Common myeloid progenitor, CD34-positive (primary cell): ENCODE measurements around the gene TRAPPC2L.

Experiments used
- CTCF ChIA-PET: fragments of 350-600 bp; sonication (Branson Sonifier 250); formaldehyde crosslinking; loops from one replicate; lab custom pipeline; 2021; ENCODE audit warnings: antibody characterized with exemption; lab: Charles Lee
- POLR2A ChIA-PET: fragments of 350-600 bp; sonication (Branson Sonifier 250); formaldehyde crosslinking; loops from one replicate; lab custom pipeline; 2021; ENCODE audit warnings: antibody characterized with exemption; lab: Charles Lee
- DNase-seq, 3 donors: peaks; one replicate each; pipeline versions ENCODE4 v3.0.0 to v3.0.0-alpha.2; 2013
- H3K27ac ChIP-seq, 2 experiments: 1 replicate in 1 of 2; 2 replicates in 1 of 2; pipeline ENCODE4 v1.7.0; 2013; ENCODE audit warnings: inconsistent platforms in 2 of 2, low read length in 2 of 2, mild to moderate bottlenecking in 2 of 2, low read depth in 1 of 2, moderate library complexity in 1 of 2; ENCODE audit not compliant: severe bottlenecking in 2 of 2, insufficient read depth in 1 of 2, poor library complexity in 1 of 2
- H3K27me3 ChIP-seq, 5 experiments: replicated peaks in 2 of 5; 1 replicate in 3 of 5; 2 replicates in 2 of 5; pipeline versions ENCODE4 v1.6.1 to v1.7.0; 2013; ENCODE audit warnings: low read length in 4 of 5, mild to moderate bottlenecking in 2 of 5, moderate library complexity in 2 of 5, inconsistent platforms in 1 of 5; ENCODE audit not compliant: insufficient read depth in 5 of 5, control insufficient read depth in 4 of 5
- H3K36me3 ChIP-seq, 4 experiments: 1 replicate in 2 of 4; 2 replicates in 2 of 4; pipeline versions ENCODE4 v1.6.1 to v1.7.0; 2013; ENCODE audit warnings: low read length in 3 of 4, control low read depth in 1 of 4, mild to moderate bottlenecking in 1 of 4; ENCODE audit not compliant: control insufficient read depth in 4 of 4, insufficient read depth in 4 of 4
- H3K4me1 ChIP-seq, 4 experiments: 1 replicate in 3 of 4; 2 replicates in 1 of 4; pipeline versions ENCODE4 v1.6.1 to v1.7.1; 2013; ENCODE audit warnings: low read length in 3 of 4, mild to moderate bottlenecking in 3 of 4, control low read depth in 1 of 4, inconsistent platforms in 1 of 4, moderate library complexity in 1 of 4; ENCODE audit not compliant: control insufficient read depth in 4 of 4, insufficient read depth in 4 of 4; ENCODE audit errors: control extremely low read depth in 1 of 4
- H3K4me3 ChIP-seq, 7 experiments: 1 replicate in 4 of 7; 2 replicates in 3 of 7; pipeline versions ENCODE4 v1.5.1 to v1.7.0; 2013; ENCODE audit warnings: mild to moderate bottlenecking in 7 of 7, low read length in 6 of 7, moderate library complexity in 6 of 7, inconsistent platforms in 2 of 7, low read depth in 2 of 7, control low read depth in 1 of 7; ENCODE audit not compliant: insufficient read depth in 4 of 7, control insufficient read depth in 1 of 7; ENCODE audit errors: extremely low read depth in 1 of 7
- H3K9me3 ChIP-seq, 5 experiments: 1 replicate in 4 of 5; 2 replicates in 1 of 5; pipeline versions ENCODE4 v1.6.1 to v1.7.1; 2013; ENCODE audit warnings: low read length in 4 of 5, mild to moderate bottlenecking in 2 of 5, inconsistent platforms in 1 of 5, low read depth in 1 of 5, moderate library complexity in 1 of 5; ENCODE audit not compliant: control insufficient read depth in 4 of 5, insufficient read depth in 2 of 5; ENCODE audit errors: control extremely low read depth in 1 of 5
- WGBS: methylation state at CpG from one replicate; pipeline ENCODE4 v1.1.5; 2013; ENCODE audit not compliant: insufficient coverage; 5-methylcytosine and 5-hydroxymethylcytosine counted together

The TRAPPC2L gene

DNA sequence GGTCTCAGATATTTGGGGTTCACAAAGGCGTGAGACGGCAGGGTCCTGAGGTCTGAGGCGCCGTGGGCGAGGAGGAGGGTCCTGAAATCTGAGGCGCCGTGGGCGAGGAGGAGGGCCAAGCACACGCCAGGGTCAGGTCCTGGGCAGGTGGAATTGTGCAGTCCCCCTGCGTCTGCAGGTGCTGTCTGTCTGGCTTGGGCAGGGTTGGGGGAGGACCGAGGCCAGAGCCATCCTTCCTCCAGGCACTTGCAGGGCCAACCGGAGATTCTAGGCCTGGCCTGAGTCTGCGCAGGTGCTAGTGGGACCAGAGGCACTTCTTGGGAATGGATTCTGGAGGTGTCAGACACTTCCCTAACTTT is 42.8 kb upstream of the TRAPPC2L start:
- Histone ChIP-seq H3K27ac (no peak overlapping the region), H3K36me3 (peaks cover 0 to 13% (median 8%) of the 10 kb centered on the region in 4 experiments), H3K9me3 (no peaks in the 10 kb centered on the region), H3K4me3 (no peak overlapping the region), H3K4me1 (peaks cover 0 to 40% (median 35%) of the 10 kb centered on the region in 4 experiments), H3K27me3 (no peaks in the 10 kb centered on the region)
- ChIA-PET POLR2A (no interaction called here), CTCF (interaction anchor here (0.8 to 5.7 kb wide), 6 partner anchors 21 to 356 kb away, joined by 3 to 39 read pairs (median 10); partner anchors contain the start of genes GALNS and TRAPPC2L)
- no peak for DNase-seq
- WGBS = 97% methylated on average over 13 of the region's 13 CpGs

DNA sequence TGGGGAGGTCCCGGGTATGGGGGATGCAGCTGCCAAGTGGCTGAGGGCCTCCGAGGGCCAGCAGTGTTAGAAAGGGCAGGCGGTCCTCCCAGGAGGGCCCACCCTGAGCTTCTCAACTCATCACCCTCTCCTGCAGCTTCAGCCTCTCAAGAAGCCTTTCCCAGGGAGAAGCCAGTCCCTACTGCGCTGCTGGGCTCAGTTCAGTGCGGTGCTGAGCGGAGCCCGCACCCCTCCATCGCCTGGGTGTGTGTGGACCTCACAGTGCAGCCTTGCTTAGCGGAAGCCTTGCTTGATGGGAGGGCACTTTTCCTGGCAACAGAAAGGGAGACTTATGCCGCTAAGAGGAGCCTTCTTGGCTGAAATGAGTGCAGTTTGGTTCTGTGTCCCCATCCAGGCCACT is 41.7 kb upstream of the TRAPPC2L start:
- ChIA-PET CTCF (interaction anchor here (0.6 to 5.7 kb wide), 7 partner anchors 16 to 405 kb away, joined by 3 to 39 read pairs (median 3); partner anchors contain the start of genes GALNS and TRAPPC2L), POLR2A (no interaction called here)
- H3K4me3 ChIP-seq = no peak overlapping the region
- H3K36me3 ChIP-seq = peaks cover 0 to 2% (median under 1%) of the 10 kb centered on the region in 4 experiments
- no peaks in the 10 kb centered on the region for H3K9me3 ChIP-seq
- WGBS = 97% methylated on average over 10 of the region's 10 CpGs
- no peak overlapping the region for H3K27ac ChIP-seq
- H3K4me1 ChIP-seq = peaks cover 0 to 29% (median 25%) of the 10 kb centered on the region in 4 experiments
- H3K27me3 ChIP-seq = no peaks in the 10 kb centered on the region
- no peak for DNase-seq

DNA sequence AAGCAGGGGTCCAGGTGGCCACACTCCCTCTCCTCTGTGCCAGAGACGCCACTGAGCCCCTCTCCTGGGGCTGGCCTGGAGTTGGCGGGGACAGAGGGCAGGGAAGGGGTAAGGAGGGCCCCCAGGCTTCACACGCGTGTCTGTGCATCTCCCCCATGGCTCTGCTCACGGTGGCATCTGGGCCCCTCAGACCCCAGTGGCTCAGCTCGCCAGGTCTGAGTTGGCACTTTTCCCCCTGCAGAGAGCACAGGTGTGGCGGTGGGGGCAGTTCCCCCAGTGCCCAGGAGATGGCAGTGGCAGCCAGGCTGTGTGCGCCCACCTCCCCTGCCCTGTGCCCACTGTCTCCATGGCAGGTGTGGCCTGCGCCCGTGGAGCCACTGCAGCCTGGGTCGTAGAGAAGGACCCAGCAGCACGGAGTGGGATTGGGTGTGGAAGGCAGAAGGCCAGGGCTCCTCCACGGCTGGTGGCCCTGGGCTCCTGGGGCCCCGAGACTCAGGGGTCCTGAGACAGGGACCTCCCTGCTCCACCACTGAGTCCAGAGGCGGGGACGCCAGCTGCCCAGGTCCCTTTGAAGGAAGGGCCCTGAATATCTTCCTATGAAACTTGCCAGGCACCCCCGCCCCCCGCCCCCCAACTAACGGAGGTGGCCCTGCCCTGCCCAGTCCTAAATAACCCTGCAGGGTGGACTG is 40.9 kb upstream of the TRAPPC2L start:
- no peak overlapping the region for H3K27ac ChIP-seq
- CTCF ChIA-PET = interaction anchor here (0.6 to 5.7 kb wide), 10 partner anchors 17 to 404 kb away, joined by 3 to 39 read pairs (median 4); partner anchors contain the start of genes GALNS and TRAPPC2L
- no peak overlapping the region for H3K4me3 ChIP-seq
- H3K9me3 ChIP-seq = no peaks in the 10 kb centered on the region
- DNase-seq = peak in 2 of 3 donors; percentile 72 to 73
- H3K36me3 ChIP-seq = peaks cover 0 to 4% (median 2%) of the 10 kb centered on the region in 4 experiments
- H3K27me3 ChIP-seq = no peaks in the 10 kb centered on the region
- peaks cover 0 to 21% (median 17%) of the 10 kb centered on the region in 4 experiments for H3K4me1 ChIP-seq
- POLR2A ChIA-PET = no interaction called here
- 55% methylated on average over 13 of the region's 19 CpGs for WGBS

DNA sequence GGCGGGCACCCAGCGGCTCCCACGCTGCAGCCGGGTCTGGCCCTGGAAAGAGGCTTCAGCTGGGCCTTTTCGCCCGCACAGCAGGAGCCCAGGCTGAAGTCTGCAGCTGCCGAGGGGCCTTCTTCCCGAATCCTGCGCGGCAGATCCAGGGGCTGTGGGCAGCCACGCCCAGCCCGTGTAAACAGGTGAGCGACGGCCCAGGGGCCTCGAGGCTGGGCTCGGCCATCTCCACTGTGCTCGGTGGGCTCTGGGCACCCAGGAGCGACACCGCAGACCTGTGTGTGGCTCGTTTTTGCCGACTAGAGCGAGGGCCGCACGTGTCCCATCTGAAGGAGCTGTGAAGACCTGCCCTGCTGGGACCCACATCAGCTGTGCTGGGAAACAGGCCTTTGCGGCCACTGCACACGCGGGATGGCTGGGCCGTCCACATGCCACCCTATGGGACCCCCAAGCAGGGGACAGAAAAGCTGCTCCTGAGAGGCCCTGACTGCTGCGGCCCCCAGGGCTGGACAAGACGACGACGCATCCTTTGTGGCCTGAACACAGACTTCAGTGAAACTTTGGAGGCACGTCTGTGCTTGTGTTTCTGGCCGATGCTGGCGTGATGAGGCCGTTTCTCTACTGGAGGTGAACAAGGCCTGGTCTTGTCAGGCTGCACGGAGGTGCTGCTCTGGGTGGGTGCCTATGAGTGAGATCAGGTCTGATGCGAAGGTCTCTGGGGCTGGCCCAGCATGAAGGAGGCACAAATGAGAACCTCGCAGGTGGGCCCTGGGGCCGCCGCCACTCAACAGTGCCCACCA is 40.0 kb upstream of the TRAPPC2L start:
- Histone ChIP-seq H3K9me3 (no peaks in the 10 kb centered on the region), H3K4me1 (peaks cover 0 to 15% (median 11%) of the 10 kb centered on the region in 4 experiments), H3K4me3 (no peak overlapping the region), H3K27ac (no peak overlapping the region), H3K36me3 (peaks cover under 1 to 13% (median 6%) of the 10 kb centered on the region in 4 experiments), H3K27me3 (no peaks in the 10 kb centered on the region)
- ChIA-PET CTCF (interaction anchor here (0.9 to 5.7 kb wide), 9 partner anchors 23 to 472 kb away, joined by 3 to 39 read pairs (median 5); partner anchors contain the start of genes GALNS and TRAPPC2L), POLR2A (no interaction called here)
- WGBS = 97% methylated on average over 35 of the region's 41 CpGs
- no peak for DNase-seq

GRCh38 chr16:88817785-88818574 is 38.9 kb upstream of the TRAPPC2L start:
- Histone ChIP-seq H3K9me3 (no peaks in the 10 kb centered on the region), H3K4me3 (no peak overlapping the region), H3K36me3 (peaks cover 5 to 23% (median 12%) of the 10 kb centered on the region in 4 experiments), H3K4me1 (peaks cover 0 to 7% (median 4%) of the 10 kb centered on the region in 4 experiments), H3K27me3 (no peaks in the 10 kb centered on the region), H3K27ac (no peak overlapping the region)
- no peak for DNase-seq
- WGBS = 95% methylated on average over 40 of the region's 40 CpGs
- POLR2A ChIA-PET = interaction anchor here (0.7 kb wide), 1 partner anchor 31 kb away, joined by 3 read pairs; no protein-coding TSS in a partner anchor
- CTCF ChIA-PET = interaction anchor here (0.7 to 5.7 kb wide), 8 partner anchors 33 to 471 kb away, joined by 3 to 39 read pairs (median 4); partner anchors contain the start of genes GALNS and TRAPPC2L

- Histone ChIP-seq H3K4me3 (no peak overlapping the region), H3K4me1 (peaks cover 0 to 5% (median 2%) of the 10 kb centered on the region in 4 experiments), H3K27ac (no peak overlapping the region), H3K9me3 (no peaks in the 10 kb centered on the region), H3K36me3 (peaks cover 5 to 23% (median 14%) of the 10 kb centered on the region in 4 experiments), H3K27me3 (no peaks in the 10 kb centered on the region)
- ChIA-PET CTCF (interaction anchor here (0.7 to 5.7 kb wide), 4 partner anchors 11 to 397 kb away, joined by 3 to 39 read pairs (median 3); partner anchors contain the start of genes GALNS and TRAPPC2L), POLR2A (interaction anchor here (0.7 kb wide), 1 partner anchor 31 kb away, joined by 3 read pairs; no protein-coding TSS in a partner anchor)
- 96% methylated on average over 18 of the region's 18 CpGs for WGBS
- no peak for DNase-seq
These were observed 38.4 kb upstream of the TRAPPC2L start for GRCh38 chr16:88818575-88818874.
